Panc1 (cell line): Measurements from ENCODE around the gene PDZRN4. TPM values are rescaled to one million over a fixed set of nuclear protein-coding genes. Genes with fewer than 3 reads are reported as not detected.
"Not testable (repeated sequence)": the region's sequence is repeated elsewhere in the genome, so short reads cannot be mapped to it uniquely, and the experiment has no call there.

Experiments
- ATAC-seq: fragments of 200-7000 bp; cut with Tn5 transposase; 2 replicates; pipeline ENCODE4 v1.9.1; 2020; ENCODE audit warnings: mild to moderate bottlenecking, moderate library complexity
- BruUV-seq: library from RNA; stranded (reverse); fragments of 400-500 nt; replicated peaks from 2 replicates; lab custom pipeline; 2021; lab: Mats Ljungman, UMichigan
- CTCF ChIA-PET: fragments of 300-600 bp; sonication (Branson Sonifier 250); formaldehyde crosslinking; loops from one replicate; lab custom pipeline; 2022; ENCODE audit warnings: antibody characterized with exemption; lab: Charles Lee
- POLR2A ChIA-PET: fragments of 300-600 bp; sonication (Branson Sonifier 250); formaldehyde crosslinking; loops from one replicate; lab custom pipeline; 2022; ENCODE audit warnings: antibody characterized with exemption; lab: Charles Lee
- DNase-seq: peaks from one replicate; pipeline ENCODE4 v3.0.0-alpha.2; 2010; ENCODE audit warnings: low read depth, low spot score
- H3K27ac ChIP-seq: 2 replicates; pipeline ENCODE4 v1.5.1; 2011; ENCODE audit warnings: mild to moderate bottlenecking, low read length, inconsistent platforms
- H3K27me3 ChIP-seq: fragments of 200-500 bp; sonication (Bioruptor generic); 2 replicates; pipeline ENCODE4 v1.6.0; 2014; ENCODE audit warnings: low read length, inconsistent platforms; ENCODE audit not compliant: control insufficient read depth, insufficient read depth
- H3K36me3 ChIP-seq: fragments of 200-500 bp; sonication (Bioruptor generic); 2 replicates; pipeline ENCODE4 v1.5.1; 2014; ENCODE audit warnings: inconsistent platforms, mild to moderate bottlenecking, low read length, moderate library complexity; ENCODE audit not compliant: control insufficient read depth, insufficient read depth
- H3K4me1 ChIP-seq: 2 replicates; pipeline ENCODE4 v1.5.1; 2011; ENCODE audit warnings: inconsistent platforms, mild to moderate bottlenecking, low read length, moderate library complexity; ENCODE audit not compliant: control insufficient read depth, insufficient read depth
- H3K4me3 ChIP-seq, 2 experiments: 2 replicates each; pipeline ENCODE4 v1.5.1; 2011 to 2012; ENCODE audit warnings: low read depth in 2 of 2, low read length in 2 of 2, mild to moderate bottlenecking in 2 of 2, inconsistent platforms in 1 of 2, moderate library complexity in 1 of 2
- H3K9me3 ChIP-seq: fragments of 200-500 bp; sonication (Bioruptor generic); 2 replicates; pipeline ENCODE4 v1.5.1; 2014; ENCODE audit warnings: low read depth, mild to moderate bottlenecking, inconsistent platforms, low read length, moderate library complexity; ENCODE audit not compliant: control insufficient read depth, insufficient read depth
- CTCF ChIP-seq: fragments of 450-650 bp; IDR thresholded peaks from 2 replicates; pipeline ENCODE4 v1.5.1; 2017; ENCODE audit warnings: mild to moderate bottlenecking
- POLR2AphosphoS5 ChIP-seq: IDR thresholded peaks from 2 replicates; pipeline ENCODE4 v1.6.1; 2012; ENCODE audit warnings: mild to moderate bottlenecking, low read depth, low read length, moderate library complexity
- REST ChIP-seq, 2 experiments: IDR thresholded peaks; 2 replicates each; pipeline ENCODE4 v1.6.1; 2011 to 2012; ENCODE audit warnings: low read depth in 2 of 2, control low read depth in 1 of 2, low read length in 1 of 2, mild to moderate bottlenecking in 1 of 2, moderate library complexity in 1 of 2; ENCODE audit not compliant: insufficient read depth in 1 of 2
- SIN3A ChIP-seq: IDR thresholded peaks from 2 replicates; pipeline ENCODE4 v1.6.1; 2012; ENCODE audit warnings: low read depth, mild to moderate bottlenecking, low read length, moderate library complexity, borderline replicate concordance; ENCODE audit not compliant: insufficient read depth
- TCF7L2 ChIP-seq: IDR thresholded peaks from 2 replicates; pipeline ENCODE4 v1.6.1; 2011; ENCODE audit warnings: mild to moderate bottlenecking, low read depth, low read length, inconsistent platforms
- in situ Hi-C: cut with HindIII; loops from 2 replicates; pipeline ENCODE4 v1.10.0; 2016; ENCODE audit warnings: low sequenced_read_pairs, low pct_unique_long_range_greater_than_20kb
- intact Hi-C: fragments of 100-400 bp; cut with micrococcal nuclease; formaldehyde crosslinking; loops from one replicate; pipeline ENCODE4 v1.10.0; 2022; ENCODE audit not compliant: unreplicated experiment
- total RNA-seq: library from RNA; stranded (reverse); gene quantifications from one replicate; pipeline ENCODE4 v1.2.1, GENCODE V29; 2021; ENCODE audit not compliant: unreplicated experiment

PDZRN4 gene
- total RNA-seq, 1 experiment from 2014 or later = not detected

GRCh38 chr12:41310367-41310766 is 122.2 kb downstream of the PDZRN4 start:
- ATAC-seq = no peak
- Histone ChIP-seq H3K4me1 (no peaks in the 10 kb centered on the region), H3K27me3 (no peaks in the 10 kb centered on the region), H3K36me3 (no peaks in the 10 kb centered on the region), H3K4me3 (no peak overlapping the region), H3K9me3 (no peaks in the 10 kb centered on the region), H3K27ac (no peak overlapping the region)
- ChIA-PET CTCF (no interaction called here), POLR2A (no interaction called here)
- no peak for DNase-seq
- intact Hi-C loops = no loop called here
- in situ Hi-C loops = no loop called here
- BruUV-seq = no TSS peak
- no peak for TF ChIP-seq TCF7L2
- TF ChIP-seq POLR2AphosphoS5 = no peak
- no peak for TF ChIP-seq REST (IDR thresholded peaks at IDR 0.05; ENCODE audit: insufficient read depth in 1 of 2, low read depth in 2 of 2, low read length in 1 of 2)
- no peak for TF ChIP-seq SIN3A
- no peak for TF ChIP-seq CTCF

- no peaks in the 10 kb centered on the region for H3K9me3 ChIP-seq
- intact Hi-C loops (no loop called here), in situ Hi-C loops (no loop called here)
- no peak overlapping the region for H3K27ac ChIP-seq
- BruUV-seq = no TSS peak
- no peaks in the 10 kb centered on the region for H3K4me1 ChIP-seq
- TF ChIP-seq REST (IDR thresholded peaks at IDR 0.05; ENCODE audit: insufficient read depth in 1 of 2, low read depth in 2 of 2, low read length in 1 of 2) (no peak), POLR2AphosphoS5 (no peak), SIN3A (no peak), CTCF (no peak), TCF7L2 (no peak)
- no peak for ATAC-seq
- DNase-seq = no peak
- ChIA-PET CTCF (no interaction called here), POLR2A (no interaction called here)
- no peaks in the 10 kb centered on the region for H3K36me3 ChIP-seq
- H3K27me3 ChIP-seq = no peaks in the 10 kb centered on the region
- no peak overlapping the region for H3K4me3 ChIP-seq
Measured at GRCh38 chr12:41311883-41312282, 123.8 kb downstream of the PDZRN4 start.

- H3K4me1 ChIP-seq, BruUV-seq, H3K4me3 ChIP-seq, H3K27me3 ChIP-seq, in situ Hi-C loops, H3K9me3 ChIP-seq, intact Hi-C loops, DNase-seq, H3K36me3 ChIP-seq, CTCF ChIA-PET, H3K27ac ChIP-seq, ATAC-seq, POLR2A ChIA-PET: not testable (repeated sequence)
Measured at GRCh38 chr12:41312451-41312850, 124.3 kb downstream of the PDZRN4 start.
